GM19328 (cell line): ENCODE measurements around the gene FASTKD3.
"Not testable (repeated sequence)": the region's sequence is repeated elsewhere in the genome, so short reads cannot be mapped to it uniquely, and the experiment has no call there.

ENCODE experiments used
- ATAC-seq: cut with Tn5 transposase; IDR thresholded peaks from one replicate; pipeline ENCODE4 v1.9.1; 2021; ENCODE audit warnings: mild to moderate bottlenecking, moderate library complexity; ENCODE audit not compliant: unreplicated experiment

Gene FASTKD3

GRCh38 chr5:7868773-7869473, at the start of gene FASTKD3, which contains the start of gene MTRR:
Gene FASTKD3, minus strand, starts transcription at chr5:7869031. Its CDS starts 948 bp downstream, at chr5:7868083.
Gene MTRR, plus strand, starts transcription at chr5:7869148. Its CDS starts 1,647 bp downstream, at chr5:7870795.
- ATAC-seq: peak; percentile 98

- ATAC-seq: no peak
These were observed 48.6 kb upstream of the FASTKD3 start for GRCh38 chr5:7917130-7918123.

- ATAC-seq: no peak
These were observed 47.5 kb upstream of the FASTKD3 start for GRCh38 chr5:7916171-7916804.

- ATAC-seq: not testable (repeated sequence)
These were observed 42.6 kb upstream of the FASTKD3 start for GRCh38 chr5:7911429-7911771.

- no peak for ATAC-seq
These were observed 42.1 kb upstream of the FASTKD3 start for GRCh38 chr5:7910738-7911428.

- ATAC-seq: no peak
These were observed 39.5 kb upstream of the FASTKD3 start for GRCh38 chr5:7908317-7908716.

- ATAC-seq: no peak
These were observed 38.8 kb upstream of the FASTKD3 start for GRCh38 chr5:7907612-7908011.

GRCh38 chr5:7904170-7904569, 35.3 kb upstream of the FASTKD3 start:
- no peak for ATAC-seq

- no peak for ATAC-seq
These were observed 34.1 kb upstream of the FASTKD3 start for GRCh38 chr5:7902666-7903625.

- no peak for ATAC-seq
These were observed 33.4 kb upstream of the FASTKD3 start for GRCh38 chr5:7902201-7902600.

- no peak for ATAC-seq
These were observed 28.3 kb upstream of the FASTKD3 start for GRCh38 chr5:7897014-7897600.

- ATAC-seq: peak; percentile 93
These were observed 26.0 kb upstream of the FASTKD3 start for GRCh38 chr5:7894860-7895259.

GRCh38 chr5:7894439-7894838, 25.6 kb upstream of the FASTKD3 start:
- no peak for ATAC-seq

GRCh38 chr5:7888901-7889300, 20.1 kb upstream of the FASTKD3 start:
- ATAC-seq: no peak

- no peak for ATAC-seq
These were observed 18.1 kb upstream of the FASTKD3 start for GRCh38 chr5:7886849-7887475.

GRCh38 chr5:7884491-7885267, 15.8 kb upstream of the FASTKD3 start:
- no peak for ATAC-seq

GRCh38 chr5:7882926-7883325, 14.1 kb upstream of the FASTKD3 start:
- ATAC-seq: no peak

- no peak for ATAC-seq
These were observed 13.0 kb upstream of the FASTKD3 start for GRCh38 chr5:7881816-7882215.
